HCT116 (cell line): ENCODE results near the gene EWSR1. TPM values are rescaled to one million over a fixed set of nuclear protein-coding genes. Genes with fewer than 3 reads are reported as not detected.

ENCODE experiments used
- ATAC-seq: fragments of 200-7000 bp; cut with Tn5 transposase; 2 replicates; pipeline ENCODE4 v1.9.1; 2020; ENCODE audit warnings: mild to moderate bottlenecking, moderate library complexity
- BruUV-seq: library from RNA; stranded (reverse); fragments of 400-500 nt; replicated peaks from 2 replicates; lab custom pipeline; 2021; lab: Mats Ljungman, UMichigan
- CTCF ChIA-PET: fragments of 300-600 bp; sonication (Branson Sonifier 250); formaldehyde crosslinking; loops from one replicate; lab custom pipeline; 2021; ENCODE audit warnings: antibody characterized with exemption; lab: Charles Lee
- POLR2A ChIA-PET: fragments of 300-600, 350-600 bp; sonication (Branson Sonifier 250); formaldehyde crosslinking; loops from one replicate; lab custom pipeline; 2021; ENCODE audit warnings: antibody characterized with exemption; lab: Charles Lee
- RAD21 ChIA-PET, 2 experiments: fragments of 300-600 bp; sonication (Branson Sonifier 250); formaldehyde crosslinking; loops; one replicate each; lab custom pipeline; 2023; ENCODE audit warnings: low total read pairs in 2 of 2; ENCODE audit not compliant: uncharacterized antibody in 2 of 2, unreplicated experiment in 2 of 2, low non-redundant PET in 1 of 2; lab: Charles Lee
- DNase-seq: peaks from one replicate; pipeline ENCODE4 v3.0.0-alpha.2; 2010; ENCODE audit warnings: low read depth, low spot score
- H2AFZ ChIP-seq: fragments of 200-600 bp; shearing (Covaris generic), sonication (generic); 2 replicates; pipeline ENCODE4 v1.6.1; 2017; ENCODE audit warnings: low read depth, mixed run types, mixed read lengths, antibody characterized with exemption, low read length; ENCODE audit not compliant: poor library complexity, severe bottlenecking
- H3K27ac ChIP-seq: 2 replicates; pipeline ENCODE4 v1.5.1; 2012; ENCODE audit warnings: low read depth, low read length
- H3K27me3 ChIP-seq: fragments of 200-600 bp; sonication (generic); 2 replicates; pipeline ENCODE4 v1.6.1; 2016; ENCODE audit warnings: mixed run types, low read length, mixed read lengths; ENCODE audit not compliant: insufficient read depth
- H3K36me3 ChIP-seq, 2 experiments: fragments of 200-500 bp in 1 of 2; fragments of 200-600 bp in 1 of 2; sonication (Bioruptor generic) in 1 of 2; sonication (generic) in 1 of 2; 2 replicates each; pipeline versions ENCODE4 v1.5.1 to v1.6.1; 2014 to 2016; ENCODE audit warnings: low read length in 2 of 2, inconsistent platforms in 1 of 2, mixed read lengths in 1 of 2, mixed run types in 1 of 2; ENCODE audit not compliant: insufficient read depth in 2 of 2, control insufficient read depth in 1 of 2
- H3K4me1 ChIP-seq, 2 experiments: fragments of 200-600 bp in 1 of 2; sonication (generic) in 1 of 2; 2 replicates each; pipeline versions ENCODE4 v1.5.1 to v1.6.1; 2012 to 2017; ENCODE audit warnings: low read length in 2 of 2, inconsistent platforms in 1 of 2, mild to moderate bottlenecking in 1 of 2, mixed read lengths in 1 of 2, mixed run types in 1 of 2, moderate library complexity in 1 of 2; ENCODE audit not compliant: insufficient read depth in 2 of 2, control insufficient read depth in 1 of 2
- H3K4me2 ChIP-seq: fragments of 200-600 bp; sonication (generic); 2 replicates; pipeline ENCODE4 v1.6.1; 2017; ENCODE audit warnings: mixed run types, low read length, mixed read lengths
- H3K4me3 ChIP-seq, 2 experiments: fragments of 200-600 bp in 1 of 2; sonication (generic) in 1 of 2; replicated peaks in 1 of 2; 2 replicates each; pipeline ENCODE4 v1.5.1; 2011 to 2016; ENCODE audit warnings: low read length in 2 of 2, control low read depth in 1 of 2, low read depth in 1 of 2, mild to moderate bottlenecking in 1 of 2, mixed read lengths in 1 of 2, mixed run types in 1 of 2
- H3K79me2 ChIP-seq: fragments of 200-600 bp; sonication (generic); 2 replicates; pipeline ENCODE4 v1.6.1; 2017; ENCODE audit warnings: mild to moderate bottlenecking, mixed run types, low read length, moderate library complexity, mixed read lengths; ENCODE audit not compliant: insufficient read depth
- H3K9ac ChIP-seq: fragments of 200-600 bp; sonication (generic); 2 replicates; pipeline ENCODE4 v1.6.1; 2016; ENCODE audit warnings: low read length, mixed read lengths
- H3K9me2 ChIP-seq: fragments of 200-600 bp; sonication (generic), shearing (Covaris generic); 2 replicates; pipeline ENCODE4 v1.6.1; 2017; ENCODE audit warnings: mixed run types, mild to moderate bottlenecking, moderate library complexity; ENCODE audit not compliant: insufficient read depth
- H3K9me3 ChIP-seq, 2 experiments: fragments of 200-500 bp in 1 of 2; fragments of 200-600 bp in 1 of 2; sonication (Bioruptor generic) in 1 of 2; sonication (generic) in 1 of 2; 2 replicates each; pipeline ENCODE4 v1.6.1; 2014 to 2017; ENCODE audit warnings: low read length in 2 of 2, mixed read lengths in 2 of 2, inconsistent platforms in 1 of 2, low read depth in 1 of 2, mild to moderate bottlenecking in 1 of 2, mixed run types in 1 of 2, moderate library complexity in 1 of 2; ENCODE audit not compliant: control insufficient read depth in 1 of 2, insufficient read depth in 1 of 2
- H4K20me1 ChIP-seq: fragments of 200-600 bp; sonication (generic), shearing (Covaris generic); 2 replicates; pipeline ENCODE4 v1.6.1; 2017; ENCODE audit warnings: mixed run types, mild to moderate bottlenecking, moderate library complexity; ENCODE audit not compliant: insufficient read depth
- EGR1 ChIP-seq: IDR thresholded peaks from 2 replicates; pipeline ENCODE4 v1.6.1; 2012; ENCODE audit warnings: low read depth
- POLR2AphosphoS5 ChIP-seq: IDR thresholded peaks from 2 replicates; pipeline ENCODE4 v1.6.1; 2011; ENCODE audit warnings: mild to moderate bottlenecking, low read depth, low read length, moderate library complexity
- SIN3A ChIP-seq: IDR thresholded peaks from 2 replicates; pipeline ENCODE4 v1.6.1; 2012; ENCODE audit warnings: low read depth
- ZFX ChIP-seq: fragments of 450-650 bp; IDR thresholded peaks from 2 replicates; pipeline ENCODE4 v1.6.1; 2017
- intact Hi-C: fragments of 100-400 bp; cut with micrococcal nuclease; formaldehyde crosslinking; loops from 2 replicates; pipeline ENCODE4 v1.10.0; 2022
- total RNA-seq: library from RNA; stranded (reverse); gene quantifications from one replicate; pipeline ENCODE4 v1.2.1, GENCODE V29; 2021; ENCODE audit not compliant: unreplicated experiment
- TF ChIP-seq, protein P1 (sequence below), 3 experiments: fragments of 200-600 bp in 1 of 3; sonication (generic) in 1 of 3; IDR thresholded peaks in 2 of 3; conservative IDR thresholded peaks in 1 of 3; 2 replicates each; pipeline ENCODE4 v1.5.1; 2012 to 2017; ENCODE audit warnings: low read depth in 2 of 3, low read length in 2 of 3, antibody characterized with exemption in 1 of 3, borderline replicate concordance in 1 of 3, control low read depth in 1 of 3, mild to moderate bottlenecking in 1 of 3, mixed read lengths in 1 of 3, mixed run types in 1 of 3, moderate library complexity in 1 of 3; ENCODE audit not compliant: insufficient read depth in 1 of 3
- TF ChIP-seq, protein P2 (sequence below): IDR thresholded peaks from 2 replicates; pipeline ENCODE4 v1.6.1; 2012

EWSR1 gene
- total RNA-seq, 1 experiment from 2014 or later, result 335 TPM

DNA sequence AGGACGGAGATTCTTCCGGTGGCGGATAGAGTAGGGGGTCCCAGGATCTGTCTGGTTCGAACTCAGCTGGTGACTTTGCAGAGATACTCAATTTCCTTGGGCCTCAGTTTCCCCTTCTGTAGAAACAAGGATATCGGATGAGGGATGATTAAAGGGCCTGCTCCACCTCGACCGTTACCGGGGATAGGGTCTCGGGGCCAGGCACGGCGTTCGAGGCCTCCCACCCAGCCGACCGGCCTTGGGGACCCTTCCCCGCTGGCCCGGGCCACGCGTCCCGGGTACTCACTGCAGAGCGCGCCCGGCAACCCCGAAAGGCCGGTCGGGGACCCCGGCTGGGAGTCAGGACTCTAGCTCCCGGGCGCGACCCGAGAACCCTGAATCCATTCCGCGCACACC is 608 bp upstream of the EWSR1 start:
- H3K36me3 ChIP-seq, result peaks cover 31 to 56% of the 10 kb centered on the region in 2 experiments
- TF ChIP-seq SIN3A (no peak), ZFX (peak; percentile 58)
- peaks cover 73% of the 10 kb centered on the region for H3K79me2 ChIP-seq
- ChIA-PET CTCF (no interaction called here), RAD21 (no interaction called here), POLR2A (no interaction called here)
- H2AFZ ChIP-seq, result no peak overlapping the region
- DNase-seq, result no peak
- no peaks in the 10 kb centered on the region for H3K9me2 ChIP-seq
- peaks cover 15 to 31% of the 10 kb centered on the region in 2 experiments for H3K4me1 ChIP-seq
- no peaks in the 10 kb centered on the region for H3K27me3 ChIP-seq
- H3K9ac ChIP-seq, result peak overlapping the region; percentile 99
- H4K20me1 ChIP-seq, result peaks cover 36% of the 10 kb centered on the region; the same call in 1 of the 2 replicates
- intact Hi-C loops, result no loop called here
- H3K9me3 ChIP-seq, result no peaks in the 10 kb centered on the region
- H3K4me2 ChIP-seq, result peak overlapping the region; percentile 100
- peak overlapping the region; percentile 91 for H3K27ac ChIP-seq
- TSS peak; percentile 71 for BruUV-seq
- no peak for ATAC-seq
- H3K4me3 ChIP-seq, result peak overlapping the region; percentile 58 to 91

DNA sequence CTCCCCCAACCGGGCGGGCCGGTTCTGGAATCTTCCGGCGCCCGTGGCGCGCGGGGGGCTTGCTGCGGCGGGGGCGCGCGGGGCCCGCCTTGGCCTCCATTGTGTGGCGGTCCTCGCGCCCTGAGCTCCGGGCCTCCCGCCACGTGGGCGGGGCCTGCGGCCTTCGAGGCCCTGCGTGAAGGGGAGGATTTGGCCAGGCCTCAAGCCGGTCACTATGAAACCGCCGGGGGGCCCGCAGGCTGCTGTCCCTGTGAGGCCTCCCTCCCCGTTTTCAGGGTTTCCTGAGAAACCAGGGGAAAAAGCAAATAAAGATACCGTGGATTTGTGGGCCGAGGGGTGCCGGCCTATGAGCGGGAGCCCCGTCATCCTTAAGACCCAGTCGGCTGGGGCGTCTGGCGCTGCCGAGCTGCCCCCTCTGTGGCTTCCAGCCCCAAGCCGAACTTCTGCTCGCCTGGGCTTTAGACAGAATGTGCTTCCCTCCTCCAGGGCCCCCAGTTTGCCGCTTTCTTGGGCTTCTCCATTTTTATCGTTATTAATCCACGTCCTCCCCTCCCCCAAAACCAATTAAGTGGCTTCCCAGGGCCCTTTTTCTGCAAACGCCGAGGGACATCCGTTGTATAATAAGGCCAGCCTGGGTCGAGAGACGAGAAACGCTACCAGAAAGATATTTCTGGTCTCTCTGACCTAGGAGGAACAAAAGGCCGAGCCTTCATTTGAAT is 602 bp downstream of the EWSR1 start:
- H4K20me1 ChIP-seq, result peaks cover 47% of the 10 kb centered on the region; the same call in 1 of the 2 replicates
- peak overlapping the region; percentile 100 for H3K4me2 ChIP-seq
- DNase-seq, result peak; percentile 1
- ChIA-PET RAD21 (no interaction called here), POLR2A (no interaction called here), CTCF (no interaction called here)
- no peak overlapping the region for H2AFZ ChIP-seq
- peak overlapping the region; percentile 58 to 91 for H3K4me3 ChIP-seq
- no peaks in the 10 kb centered on the region for H3K27me3 ChIP-seq
- peaks cover 15 to 31% of the 10 kb centered on the region in 2 experiments for H3K4me1 ChIP-seq
- H3K9me3 ChIP-seq, result no peaks in the 10 kb centered on the region
- peak; percentile 52 for ATAC-seq
- intact Hi-C loops, result no loop called here
- peak overlapping the region; percentile 91 for H3K27ac ChIP-seq
- peaks cover 85% of the 10 kb centered on the region for H3K79me2 ChIP-seq
- H3K36me3 ChIP-seq, result peaks cover 43 to 67% of the 10 kb centered on the region in 2 experiments
- H3K9me2 ChIP-seq, result no peaks in the 10 kb centered on the region
- peak; percentile 96 for TF ChIP-seq ZFX
- TF ChIP-seq, protein P1, sequence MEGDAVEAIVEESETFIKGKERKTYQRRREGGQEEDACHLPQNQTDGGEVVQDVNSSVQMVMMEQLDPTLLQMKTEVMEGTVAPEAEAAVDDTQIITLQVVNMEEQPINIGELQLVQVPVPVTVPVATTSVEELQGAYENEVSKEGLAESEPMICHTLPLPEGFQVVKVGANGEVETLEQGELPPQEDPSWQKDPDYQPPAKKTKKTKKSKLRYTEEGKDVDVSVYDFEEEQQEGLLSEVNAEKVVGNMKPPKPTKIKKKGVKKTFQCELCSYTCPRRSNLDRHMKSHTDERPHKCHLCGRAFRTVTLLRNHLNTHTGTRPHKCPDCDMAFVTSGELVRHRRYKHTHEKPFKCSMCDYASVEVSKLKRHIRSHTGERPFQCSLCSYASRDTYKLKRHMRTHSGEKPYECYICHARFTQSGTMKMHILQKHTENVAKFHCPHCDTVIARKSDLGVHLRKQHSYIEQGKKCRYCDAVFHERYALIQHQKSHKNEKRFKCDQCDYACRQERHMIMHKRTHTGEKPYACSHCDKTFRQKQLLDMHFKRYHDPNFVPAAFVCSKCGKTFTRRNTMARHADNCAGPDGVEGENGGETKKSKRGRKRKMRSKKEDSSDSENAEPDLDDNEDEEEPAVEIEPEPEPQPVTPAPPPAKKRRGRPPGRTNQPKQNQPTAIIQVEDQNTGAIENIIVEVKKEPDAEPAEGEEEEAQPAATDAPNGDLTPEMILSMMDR (IDR thresholded peaks at IDR 0.05 in 2 of 3, conservative IDR thresholded peaks at IDR 0.05 in 1 of 3; ENCODE audit: borderline replicate concordance in 1 of 3, insufficient read depth in 1 of 3, low read depth in 2 of 3, low read length in 2 of 3), result no peak
- no peak for TF ChIP-seq EGR1
- TF ChIP-seq POLR2AphosphoS5, result peak; percentile 39; the same call in 1 of the 2 replicates
- TF ChIP-seq, protein P2, sequence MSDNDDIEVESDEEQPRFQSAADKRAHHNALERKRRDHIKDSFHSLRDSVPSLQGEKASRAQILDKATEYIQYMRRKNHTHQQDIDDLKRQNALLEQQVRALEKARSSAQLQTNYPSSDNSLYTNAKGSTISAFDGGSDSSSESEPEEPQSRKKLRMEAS, result 0 out of 2 replicates have a peak, but pooled peaks have one; percentile 9
- BruUV-seq, result no TSS peak
- H3K9ac ChIP-seq, result peak overlapping the region; percentile 99
